Glomerular endothelial cell (primary cell): Measurements from ENCODE around the gene ALOX5AP. TPM values are rescaled to one million over a fixed set of nuclear protein-coding genes. Genes with fewer than 3 reads are reported as not detected.

Experiments used
- DNase-seq: peaks from one replicate; pipeline ENCODE4 v3.0.0-alpha.2; 2011; ENCODE audit warnings: low read depth, low spot score; ENCODE audit errors: extremely low read depth
- total RNA-seq: library from RNA; depleted of rRNA; stranded (reverse); fragments of >200 nt; gene quantifications from 2 replicates; pipeline ENCODE4 v1.2.3, GENCODE V29; 2015

Gene ALOX5AP
- total RNA-seq, 1 donor from 2014 or later = 0.29 TPM

- no peak for DNase-seq
Measured at GRCh38 chr13:30796132-30796572, 60.8 kb downstream of the ALOX5AP start.

DNA sequence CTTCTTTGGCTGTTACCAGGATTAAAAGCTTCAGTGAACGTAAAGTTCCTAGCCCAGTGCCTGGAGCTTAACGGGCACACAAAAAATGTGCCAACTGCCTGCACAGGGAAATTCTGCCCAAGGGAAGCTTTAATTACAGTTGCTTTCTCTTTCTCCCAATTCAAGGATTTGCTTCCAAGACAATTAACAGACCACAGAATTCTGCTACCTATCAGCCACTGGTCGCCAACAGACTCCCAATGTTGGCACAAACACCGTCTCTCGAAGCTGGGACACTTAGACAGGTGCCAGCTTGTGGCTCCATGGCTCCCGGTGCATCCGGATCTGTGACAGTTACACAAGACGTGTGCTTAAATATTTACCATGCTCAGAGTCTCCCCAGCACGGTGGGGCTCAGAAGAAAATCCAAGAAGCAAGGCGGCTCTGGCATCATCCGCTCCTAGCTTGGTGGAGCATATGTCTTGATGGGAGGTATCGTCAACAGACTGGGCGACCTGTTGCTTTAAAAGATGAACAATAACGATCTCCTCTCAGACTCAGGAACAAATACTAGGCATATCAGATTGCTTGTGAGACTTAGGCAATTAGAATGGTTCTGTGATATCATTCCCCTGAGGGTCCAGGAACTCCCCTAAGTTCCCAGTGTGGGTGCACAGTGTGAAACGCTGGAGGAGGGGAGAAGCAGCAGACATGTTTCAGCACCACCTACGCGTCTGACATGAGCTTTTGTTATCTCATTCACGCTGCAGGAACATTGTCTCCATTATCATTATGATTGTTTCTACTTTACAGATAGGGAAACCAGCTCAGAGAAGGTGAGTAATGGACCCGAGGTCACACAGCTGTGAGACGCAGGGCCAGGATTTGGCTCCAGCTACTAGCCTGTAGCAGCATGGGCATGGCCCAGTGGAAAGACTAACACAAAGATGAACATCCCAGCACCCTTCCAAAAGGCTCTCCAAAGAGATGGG, 61.6 kb downstream of the ALOX5AP start:
- no peak for DNase-seq

- DNase-seq = no peak
Measured at GRCh38 chr13:30797847-30798535, 62.6 kb downstream of the ALOX5AP start.

DNA sequence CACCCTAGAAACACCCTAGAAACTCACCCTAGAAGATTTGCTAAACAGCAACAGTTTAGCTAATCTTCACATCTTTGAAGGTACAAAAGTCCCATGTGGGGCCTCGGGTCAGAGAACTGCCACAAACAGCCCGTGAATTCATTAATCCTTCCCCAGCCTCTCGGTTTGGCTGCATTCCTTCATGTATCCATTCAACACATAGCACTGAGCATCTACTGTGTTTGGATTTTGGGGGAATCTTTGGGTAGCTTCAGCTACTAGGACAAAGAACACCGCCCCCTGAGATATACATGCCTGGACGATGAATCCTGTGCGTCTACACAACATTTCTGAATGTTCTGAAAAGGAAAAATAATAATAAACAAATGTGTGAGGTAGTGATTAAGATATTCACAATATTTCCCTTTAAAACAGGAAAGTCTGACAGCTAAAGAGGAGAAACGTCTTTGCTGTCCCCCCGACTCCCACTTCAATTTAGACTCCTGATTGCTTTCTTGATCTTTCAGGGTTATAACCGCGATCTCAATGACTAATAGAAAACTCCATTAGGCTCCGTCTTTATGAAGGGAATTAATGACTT, 63.5 kb downstream of the ALOX5AP start:
- DNase-seq = no peak

DNA sequence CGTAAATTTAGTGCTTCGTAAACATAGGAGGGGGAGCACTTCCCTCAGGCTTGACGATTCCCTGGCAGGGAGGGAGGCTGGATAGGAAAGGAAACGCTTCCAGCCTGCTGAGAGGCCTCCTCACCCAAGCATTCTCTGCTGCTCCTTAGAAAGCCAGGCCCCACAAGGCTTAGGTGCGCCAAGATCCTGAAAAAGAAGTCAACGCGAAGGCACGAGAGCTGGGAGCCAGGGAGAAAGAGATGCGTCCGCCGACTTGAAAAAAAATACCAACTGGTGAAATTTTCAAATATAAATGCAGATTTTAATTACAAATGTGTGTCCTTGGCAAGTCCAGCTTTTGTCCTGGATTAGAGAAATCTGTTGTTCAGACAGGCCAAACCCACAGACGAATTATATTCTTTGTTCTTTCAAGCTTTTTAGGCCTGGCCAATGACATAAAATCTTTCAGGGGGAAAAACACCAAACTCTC, 64.0 kb downstream of the ALOX5AP start:
- no peak for DNase-seq

DNA sequence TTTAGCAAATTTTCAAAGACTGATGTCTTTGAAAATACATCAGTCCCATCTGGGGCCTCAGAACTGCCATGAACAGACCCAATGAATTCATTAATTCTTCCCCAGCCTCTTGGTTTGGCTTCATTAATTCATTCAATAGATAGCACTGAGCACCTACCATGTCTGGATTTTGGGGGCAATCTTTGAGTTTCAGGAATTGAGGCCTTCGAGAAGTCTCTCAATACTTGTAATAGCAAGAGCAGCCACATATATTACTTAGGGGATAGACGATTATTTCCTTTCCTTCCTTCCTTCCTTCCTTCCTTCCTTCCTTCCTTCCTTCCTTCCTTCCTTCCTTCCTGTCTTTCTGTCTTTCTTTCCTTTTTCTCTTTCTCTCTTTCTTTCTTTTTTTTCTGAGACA, 64.8 kb downstream of the ALOX5AP start:
- DNase-seq = no peak

DNA sequence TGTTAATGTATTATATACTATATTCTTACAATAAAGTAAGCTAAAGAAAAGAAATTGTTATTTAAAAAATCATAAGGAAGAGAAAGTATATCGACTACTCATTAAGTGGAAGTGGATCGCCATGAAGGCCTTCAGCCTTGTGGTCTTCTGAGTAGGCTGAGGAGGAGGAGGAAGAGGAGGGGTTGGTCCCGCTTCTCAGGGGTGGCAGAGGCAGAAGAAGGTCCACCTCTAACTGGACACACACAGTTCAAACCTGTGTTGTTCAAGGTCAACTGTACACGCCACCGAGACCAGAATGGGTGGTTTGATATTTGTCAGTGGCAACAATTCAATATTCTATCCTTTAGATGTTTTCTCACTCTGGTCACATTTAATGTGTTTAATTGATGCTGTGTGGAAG, 67.2 kb downstream of the ALOX5AP start:
- no peak for DNase-seq

- no peak for DNase-seq
Measured at GRCh38 chr13:30802953-30803478, 67.7 kb downstream of the ALOX5AP start.

DNA sequence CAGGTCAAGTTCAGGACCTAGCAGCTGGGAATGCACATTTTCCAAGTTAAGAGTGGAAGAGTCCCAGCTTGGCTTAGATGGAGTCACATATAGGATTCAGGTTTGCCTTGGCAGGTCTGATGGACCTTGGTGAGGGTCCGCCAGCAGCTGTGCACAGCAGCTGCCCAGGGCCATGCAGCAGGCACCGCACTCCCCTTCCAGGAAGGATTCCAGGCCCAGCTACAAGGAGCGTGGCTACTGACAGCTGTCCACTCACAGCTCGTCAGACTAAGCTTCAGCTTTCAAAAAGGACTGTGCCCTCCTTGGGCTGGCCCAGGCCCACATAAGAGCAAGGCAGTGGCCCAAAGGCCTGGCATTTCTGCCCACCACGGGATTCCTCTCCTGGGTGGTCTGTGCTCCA, 68.4 kb downstream of the ALOX5AP start:
- DNase-seq = no peak

DNA sequence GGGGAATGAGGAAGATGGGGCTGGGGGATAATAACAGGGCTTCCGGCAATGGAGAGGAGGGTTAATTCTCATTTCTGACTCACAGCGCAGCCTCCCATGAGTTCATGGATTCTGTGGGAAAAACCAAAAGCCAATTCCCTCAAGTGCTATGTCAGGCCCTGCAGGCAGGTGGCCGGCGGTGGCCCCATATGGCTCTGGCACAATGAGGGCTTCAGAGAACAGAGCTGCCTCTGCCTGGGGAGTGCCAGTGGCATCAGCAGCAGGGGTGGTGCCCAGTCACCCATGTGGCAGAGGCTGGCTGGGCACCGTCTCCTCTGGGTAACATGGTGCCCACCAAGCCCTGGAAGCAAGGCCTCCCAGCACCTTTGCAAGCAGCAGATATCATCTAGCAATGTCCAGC, 69.1 kb downstream of the ALOX5AP start:
- DNase-seq = no peak

DNA sequence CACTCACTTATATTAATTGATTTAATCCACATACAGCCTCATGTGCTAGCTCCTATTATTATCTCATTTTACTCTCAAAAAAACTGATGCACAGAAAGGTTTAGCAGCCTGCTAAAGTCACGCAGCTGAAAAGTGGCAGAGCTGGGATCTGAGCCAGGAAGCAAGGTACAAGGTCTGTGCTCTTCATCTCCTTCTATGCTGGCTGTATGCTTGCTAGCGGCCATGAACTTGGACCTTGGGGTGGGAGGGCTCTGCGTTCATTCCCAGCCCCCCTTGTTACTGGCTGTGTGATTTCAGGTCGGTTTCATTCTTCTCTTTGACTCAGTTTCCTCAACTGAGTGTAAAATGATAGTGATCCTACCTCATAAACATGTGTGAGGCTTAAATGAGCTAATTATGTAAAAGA, 69.8 kb downstream of the ALOX5AP start:
- DNase-seq = no peak

DNA sequence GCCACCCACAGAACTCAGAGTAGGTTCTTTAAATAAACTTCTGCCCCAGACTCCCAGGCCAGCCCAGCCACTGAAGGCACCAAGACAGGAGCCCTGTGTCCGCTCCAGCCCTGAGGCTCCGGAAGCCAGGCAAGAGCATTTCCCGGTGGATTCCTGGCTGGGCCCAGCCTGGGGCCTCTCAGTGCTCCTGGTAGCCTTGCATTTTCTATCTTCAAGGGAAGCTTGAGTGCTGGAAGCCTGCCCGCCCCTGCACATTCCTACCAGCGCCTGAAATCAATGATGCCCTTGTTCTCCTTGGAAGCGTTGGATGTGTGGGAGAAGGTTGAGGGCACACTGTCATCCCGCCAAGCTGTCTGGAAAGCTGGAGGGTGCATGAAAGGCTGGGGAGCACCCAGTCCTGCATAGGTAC, 70.3 kb downstream of the ALOX5AP start:
- no peak for DNase-seq

DNA sequence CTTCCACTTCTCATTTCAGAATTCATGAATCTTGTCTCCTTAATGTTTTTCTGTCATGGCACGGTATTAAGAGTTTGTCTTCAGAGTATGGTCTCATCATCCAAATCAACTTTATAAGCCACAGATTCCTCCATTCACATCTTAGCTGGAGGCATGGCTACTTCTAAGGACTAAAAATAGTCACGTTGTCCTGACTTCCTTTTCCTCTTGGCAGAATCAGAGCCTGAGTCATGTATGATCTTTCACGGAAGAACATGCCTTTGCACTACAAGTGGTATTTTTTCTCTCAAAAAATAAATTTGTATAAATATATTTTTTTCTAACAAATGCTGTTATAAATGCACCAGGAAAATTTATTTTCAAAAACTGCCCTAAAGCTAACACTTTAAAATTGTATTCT, 71.4 kb downstream of the ALOX5AP start:
- DNase-seq = no peak

GRCh38 chr13:30807392-30807791, 72.0 kb downstream of the ALOX5AP start:
- no peak for DNase-seq

GRCh38 chr13:30808600-30808999, 73.3 kb downstream of the ALOX5AP start:
- no peak for DNase-seq

DNA sequence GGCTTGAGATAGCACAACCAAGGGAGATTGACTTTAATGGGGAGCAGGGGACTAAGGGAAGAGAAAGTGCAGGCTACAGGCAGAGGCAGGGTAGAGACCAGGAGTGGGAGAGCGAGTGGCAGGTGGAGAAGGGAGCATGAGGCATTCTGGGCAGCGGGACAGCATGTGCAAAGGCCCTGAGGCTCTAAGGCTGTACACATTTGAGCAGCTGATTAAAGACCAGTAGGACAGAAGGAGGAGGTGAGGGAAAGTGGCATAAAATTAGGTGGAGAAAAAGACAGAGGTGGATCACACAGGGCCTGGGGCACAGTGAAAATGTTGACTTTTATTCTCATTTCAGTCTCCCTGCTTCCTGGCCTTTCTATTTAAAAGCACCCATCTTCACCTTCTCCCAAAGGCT, 74.4 kb downstream of the ALOX5AP start:
- no peak for DNase-seq

- no peak for DNase-seq
Measured at GRCh38 chr13:30810261-30810701, 74.9 kb downstream of the ALOX5AP start.

- no peak for DNase-seq
Measured at GRCh38 chr13:30810801-30811200, 75.5 kb downstream of the ALOX5AP start.
